Amniotic stem cell (primary cell): ENCODE data around the gene PRKN.
"Not testable (repeated sequence)": the region's sequence is repeated elsewhere in the genome, so short reads cannot be mapped to it uniquely, and the experiment has no call there.

ENCODE experiments used
- DNase-seq: peaks from one replicate; lab custom pipeline; 2025; lab: John Stamatoyannopoulos, UW

Gene PRKN

GRCh38 chr6:162443101-162443500 is 284.5 kb downstream of the PRKN start:
- DNase-seq = no peak

GRCh38 chr6:162442687-162443086 is 284.9 kb downstream of the PRKN start:
- no peak for DNase-seq

GRCh38 chr6:162441991-162442390 is 285.6 kb downstream of the PRKN start:
- no peak for DNase-seq

- no peak for DNase-seq
Measured at GRCh38 chr6:162438980-162439379, 288.6 kb downstream of the PRKN start.

- DNase-seq = no peak
Measured at GRCh38 chr6:162435071-162435470, 292.5 kb downstream of the PRKN start.

GRCh38 chr6:162421004-162421403 is 306.6 kb downstream of the PRKN start:
- DNase-seq = no peak

- no peak for DNase-seq
Measured at GRCh38 chr6:162416831-162417537, 310.6 kb downstream of the PRKN start.

- no peak for DNase-seq
Measured at GRCh38 chr6:162416307-162416706, 311.3 kb downstream of the PRKN start.

GRCh38 chr6:162409741-162410691 is 317.6 kb downstream of the PRKN start:
- no peak for DNase-seq

GRCh38 chr6:162408826-162409535 is 318.6 kb downstream of the PRKN start:
- DNase-seq = no peak

GRCh38 chr6:162404951-162405350 is 322.6 kb downstream of the PRKN start:
- no peak for DNase-seq

- DNase-seq = no peak
Measured at GRCh38 chr6:162403031-162403430, 324.5 kb downstream of the PRKN start.

- DNase-seq = no peak
Measured at GRCh38 chr6:162395181-162395580, 332.4 kb downstream of the PRKN start.

GRCh38 chr6:162390961-162391811 is 336.4 kb downstream of the PRKN start:
- not testable (repeated sequence) for DNase-seq

- no peak for DNase-seq
Measured at GRCh38 chr6:162389343-162390085, 338.1 kb downstream of the PRKN start.

- DNase-seq = no peak
Measured at GRCh38 chr6:162388383-162388777, 339.2 kb downstream of the PRKN start.

GRCh38 chr6:162387718-162388382 is 339.7 kb downstream of the PRKN start:
- DNase-seq = no peak

- no peak for DNase-seq
Measured at GRCh38 chr6:162385980-162386379, 341.6 kb downstream of the PRKN start.

- no peak for DNase-seq
Measured at GRCh38 chr6:162379757-162380409, 347.7 kb downstream of the PRKN start.

- DNase-seq = no peak
Measured at GRCh38 chr6:162377735-162378134, 349.8 kb downstream of the PRKN start.
